BLaER1 treated with 17β-estradiol and CSF1 and Interleukin-3, amounts not matched to agents 10 nM and 100 nM (cell line): ENCODE data around the gene TSC22D2.

Experiments
- H3K27ac ChIP-seq, 11 experiments: shearing (Covaris generic); formaldehyde crosslinking; 2 replicates each; pipeline ENCODE4 v1.8.1; 2022
- H3K27me3 ChIP-seq, 11 experiments: shearing (Covaris generic); formaldehyde crosslinking; 2 replicates each; pipeline ENCODE4 v1.8.1; 2022
- H3K36me3 ChIP-seq, 11 experiments: shearing (Covaris generic); formaldehyde crosslinking; 2 replicates each; pipeline ENCODE4 v1.8.1; 2022
- H3K4me1 ChIP-seq, 10 experiments: shearing (Covaris generic); formaldehyde crosslinking; 2 replicates each; pipeline ENCODE4 v1.8.1; 2022
- H3K4me2 ChIP-seq, 11 experiments: shearing (Covaris generic); formaldehyde crosslinking; 2 replicates each; pipeline ENCODE4 v1.8.1; 2022
- H3K4me3 ChIP-seq, 10 experiments: shearing (Covaris generic); formaldehyde crosslinking; 2 replicates each; pipeline ENCODE4 v1.8.1; 2022
- H3K9ac ChIP-seq, 11 experiments: shearing (Covaris generic); formaldehyde crosslinking; 2 replicates each; pipeline ENCODE4 v1.8.1; 2022
- H3K9me3 ChIP-seq, 11 experiments: shearing (Covaris generic); formaldehyde crosslinking; replicated peaks in 1 of 11; 2 replicates each; pipeline ENCODE4 v1.8.1; 2022
- H4K20me1 ChIP-seq, 11 experiments: shearing (Covaris generic); formaldehyde crosslinking; 2 replicates each; pipeline ENCODE4 v1.8.1; 2022
- Cebpa-rat ChIP-seq, 11 experiments: shearing (Covaris generic); IDR thresholded peaks; 2 replicates each; pipeline ENCODE4 v1.8.1; 2022

TSC22D2 gene

GRCh38 chr3:150384296-150385212 lies 23.5 kb upstream of the TSC22D2 start:
- Histone ChIP-seq H3K4me3 (0 out of 20 replicates have a peak overlapping the region, but pooled peaks of 1 of the 10 experiments have one; percentile 18), H3K9ac (peak overlapping the region in 1 of 11 experiments; percentile 7; a peak in 1 of 22 replicates), H3K36me3 (no peaks in the 10 kb centered on the region), H3K4me1 (peaks cover 15 to 24% (median 20%) of the 10 kb centered on the region in 10 experiments), H3K27ac (peak overlapping the region in 1 of 11 experiments; percentile 6; a peak in 1 of 22 replicates), H3K27me3 (no peaks in the 10 kb centered on the region), H3K9me3 (no peaks in the 10 kb centered on the region), H3K4me2 (peak overlapping the region; percentile 30 to 78 (median 59)), H4K20me1 (no peaks in the 10 kb centered on the region)
- no peak for TF ChIP-seq Cebpa-rat (IDR thresholded peaks at IDR 0.05)

DNA sequence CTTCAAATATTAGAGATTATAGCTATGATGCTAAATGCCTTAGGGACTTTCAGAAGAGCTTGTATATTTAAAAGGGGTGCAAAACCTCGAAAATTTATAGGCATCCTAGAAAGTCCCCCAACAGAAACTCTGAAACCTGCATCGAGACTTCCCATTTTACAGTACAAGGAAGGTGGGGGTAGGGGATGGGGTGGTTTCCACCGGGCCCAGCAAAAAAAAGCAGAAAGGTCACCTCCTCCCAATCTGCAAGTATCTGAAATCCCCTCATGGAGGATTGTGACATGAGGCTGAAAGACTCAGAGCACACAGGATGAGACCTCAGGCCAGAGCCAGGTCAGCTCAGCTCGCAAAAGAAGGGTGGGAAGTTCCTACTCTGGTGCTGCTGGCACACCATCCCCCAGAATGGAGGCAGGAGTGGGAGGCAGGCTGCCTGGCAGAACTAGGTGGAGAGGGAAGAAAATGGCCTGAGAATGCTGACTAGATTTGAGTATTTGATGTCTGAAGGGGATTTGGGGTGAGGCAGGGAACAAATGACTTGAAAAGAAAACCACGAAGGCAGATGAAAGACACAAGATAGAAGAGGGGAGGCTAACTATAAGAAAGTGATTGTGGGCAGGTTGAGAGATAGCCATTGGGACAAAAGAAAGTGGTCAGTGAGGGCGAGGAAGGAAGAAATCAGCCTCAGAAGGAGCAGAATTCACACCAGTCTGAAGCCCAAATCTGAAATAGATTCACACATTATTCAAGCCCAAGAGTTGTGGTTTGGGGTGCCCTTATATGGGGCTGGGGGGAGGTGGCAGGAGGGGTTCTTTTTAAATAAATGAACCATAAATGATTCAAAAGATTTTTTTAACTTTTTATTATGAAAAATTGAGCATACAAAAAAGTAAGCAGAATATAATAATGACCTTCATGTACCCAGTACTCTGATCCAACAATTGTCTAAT lies 22.5 kb upstream of the TSC22D2 start:
- H3K9ac ChIP-seq, result no peak overlapping the region
- peaks cover 19 to 33% (median 27%) of the 10 kb centered on the region in 10 experiments for H3K4me1 ChIP-seq
- no peak for TF ChIP-seq Cebpa-rat (IDR thresholded peaks at IDR 0.05)

GRCh38 chr3:150388498-150389418 lies 19.3 kb upstream of the TSC22D2 start:
- no peaks in the 10 kb centered on the region for H3K9me3 ChIP-seq
- H3K27me3 ChIP-seq, result no peaks in the 10 kb centered on the region
- no peaks in the 10 kb centered on the region for H4K20me1 ChIP-seq
- no peak overlapping the region for H3K4me3 ChIP-seq
- H3K4me1 ChIP-seq, result peaks cover 18 to 35% (median 27%) of the 10 kb centered on the region in 10 experiments
- H3K27ac ChIP-seq, result no peak overlapping the region
- no peaks in the 10 kb centered on the region for H3K36me3 ChIP-seq
- no peak overlapping the region for H3K4me2 ChIP-seq
- H3K9ac ChIP-seq, result no peak overlapping the region
- no peak for TF ChIP-seq Cebpa-rat (IDR thresholded peaks at IDR 0.05)

More for the DNA sequence above, 22.5 kb upstream of the TSC22D2 start:
- no peaks in the 10 kb centered on the region for H3K36me3 ChIP-seq
- H3K27ac ChIP-seq, result no peak overlapping the region
- no peaks in the 10 kb centered on the region for H3K27me3 ChIP-seq
- H4K20me1 ChIP-seq, result no peaks in the 10 kb centered on the region
- H3K9me3 ChIP-seq, result no peaks in the 10 kb centered on the region
- H3K4me3 ChIP-seq, result no peak overlapping the region
- peak overlapping the region; percentile 30 to 78 (median 59); a peak in 18 of 22 replicates for H3K4me2 ChIP-seq

- Histone ChIP-seq H3K9me3 (no peaks in the 10 kb centered on the region), H3K4me3 (no peak overlapping the region), H3K36me3 (no peaks in the 10 kb centered on the region), H4K20me1 (no peaks in the 10 kb centered on the region), H3K27me3 (no peaks in the 10 kb centered on the region), H3K27ac (no peak overlapping the region), H3K9ac (no peak overlapping the region), H3K4me1 (peaks cover 5 to 24% (median 17%) of the 10 kb centered on the region in 10 experiments), H3K4me2 (peak overlapping the region in 8 of 11 experiments; percentile 7 to 76 (median 38); a peak in 13 of 22 replicates)
- no peak for TF ChIP-seq Cebpa-rat (IDR thresholded peaks at IDR 0.05)
Measured at GRCh38 chr3:150390087-150390486, 18.0 kb upstream of the TSC22D2 start.

DNA sequence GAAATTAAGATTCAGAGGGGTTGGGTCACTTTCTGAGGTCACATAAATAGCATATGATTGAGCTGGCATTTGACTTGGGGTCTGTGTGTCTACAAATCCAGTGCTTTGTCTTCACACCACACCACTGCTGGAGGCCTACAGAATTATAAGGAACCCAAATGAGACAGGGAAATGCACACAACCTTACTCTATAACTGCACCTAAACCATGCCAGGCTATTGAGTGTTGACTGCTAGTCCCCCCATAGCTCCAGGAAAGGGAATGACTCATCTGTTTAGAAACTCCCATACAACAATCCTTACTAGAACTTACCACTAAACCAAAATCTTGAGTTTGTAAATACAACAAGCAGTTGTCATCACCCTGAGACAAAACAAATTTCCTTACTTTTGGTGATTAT lies 16.9 kb upstream of the TSC22D2 start:
- no peaks in the 10 kb centered on the region for H3K27me3 ChIP-seq
- no peaks in the 10 kb centered on the region for H4K20me1 ChIP-seq
- H3K36me3 ChIP-seq, result no peaks in the 10 kb centered on the region
- peak overlapping the region in 4 of 11 experiments; percentile 14 to 58 (median 36); a peak in 5 of 22 replicates for H3K4me2 ChIP-seq
- TF ChIP-seq Cebpa-rat (IDR thresholded peaks at IDR 0.05), result no peak
- no peak overlapping the region for H3K27ac ChIP-seq
- H3K9ac ChIP-seq, result no peak overlapping the region
- no peak overlapping the region for H3K4me3 ChIP-seq
- H3K4me1 ChIP-seq, result peaks cover 0 to 20% (median 13%) of the 10 kb centered on the region in 10 experiments; a peak in 14 of 20 replicates
- H3K9me3 ChIP-seq, result no peaks in the 10 kb centered on the region

DNA sequence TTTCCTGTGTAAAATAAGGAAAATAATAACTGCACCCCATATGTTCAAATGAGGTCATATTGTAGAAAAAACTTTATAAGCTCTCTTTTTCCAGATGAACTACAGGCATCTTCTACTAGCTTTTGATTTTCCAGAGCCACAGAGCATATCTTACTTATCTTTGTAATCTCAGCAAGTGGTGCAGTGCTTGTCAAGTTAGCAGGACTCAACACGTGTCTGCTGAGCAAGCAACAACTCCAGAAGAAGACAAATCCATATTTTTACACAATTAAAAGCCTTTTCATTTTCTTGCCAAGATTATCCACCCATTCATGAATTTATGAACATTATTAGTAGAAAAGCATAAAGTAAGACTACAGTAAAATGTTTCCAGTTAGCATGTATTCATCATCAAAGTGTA lies 14.4 kb upstream of the TSC22D2 start:
- Histone ChIP-seq H3K9me3 (no peaks in the 10 kb centered on the region), H3K9ac (no peak overlapping the region), H3K4me1 (peaks cover 0 to 20% (median 13%) of the 10 kb centered on the region in 10 experiments; a peak in 14 of 20 replicates), H3K4me3 (no peak overlapping the region), H3K4me2 (no peak overlapping the region), H3K36me3 (no peaks in the 10 kb centered on the region), H3K27ac (no peak overlapping the region), H4K20me1 (no peaks in the 10 kb centered on the region), H3K27me3 (no peaks in the 10 kb centered on the region)
- no peak for TF ChIP-seq Cebpa-rat (IDR thresholded peaks at IDR 0.05)

- TF ChIP-seq Cebpa-rat (IDR thresholded peaks at IDR 0.05), result no peak
- Histone ChIP-seq H3K4me1 (peaks cover 0 to 18% (median 12%) of the 10 kb centered on the region in 10 experiments; a peak in 14 of 20 replicates), H3K4me3 (no peak overlapping the region), H4K20me1 (no peaks in the 10 kb centered on the region), H3K9me3 (no peaks in the 10 kb centered on the region), H3K27me3 (no peaks in the 10 kb centered on the region), H3K4me2 (no peak overlapping the region), H3K27ac (no peak overlapping the region), H3K9ac (no peak overlapping the region), H3K36me3 (no peaks in the 10 kb centered on the region)
Measured at GRCh38 chr3:150394606-150395005, 13.5 kb upstream of the TSC22D2 start.

DNA sequence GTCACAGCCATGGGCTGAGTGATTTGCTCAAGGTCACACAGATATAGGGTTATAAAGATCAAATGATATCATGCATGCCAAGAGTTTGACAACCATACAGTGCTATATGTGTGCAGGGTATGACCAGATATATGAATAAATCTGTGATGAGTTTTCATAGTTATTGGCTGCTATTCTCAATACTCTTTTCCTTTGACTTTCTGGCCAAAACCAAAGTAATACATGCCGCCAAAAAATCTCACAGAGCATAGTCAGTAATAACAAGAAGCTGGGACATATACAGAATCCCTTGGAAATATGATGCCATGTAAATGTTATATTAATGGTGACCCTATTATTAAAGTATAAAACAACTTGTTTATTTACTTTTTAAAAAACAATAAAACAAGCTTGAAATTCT lies 11.6 kb upstream of the TSC22D2 start:
- Histone ChIP-seq H3K27me3 (no peaks in the 10 kb centered on the region), H4K20me1 (no peaks in the 10 kb centered on the region), H3K4me3 (no peak overlapping the region), H3K4me2 (no peak overlapping the region), H3K27ac (no peak overlapping the region), H3K36me3 (no peaks in the 10 kb centered on the region), H3K4me1 (0 out of 20 replicates have a peak, but pooled peaks cover 0 to 2% (median 0%) of the 10 kb centered on the region in 10 experiments), H3K9me3 (no peaks in the 10 kb centered on the region), H3K9ac (no peak overlapping the region)
- TF ChIP-seq Cebpa-rat (IDR thresholded peaks at IDR 0.05), result no peak
